GM12878 (cell line): ENCODE measurements around the gene ADAM19. TPM values are rescaled to one million over a fixed set of nuclear protein-coding genes. Genes with fewer than 3 reads are reported as not detected.

Experiments
- CEBPB ChIP-seq, 2 experiments: fragments of 150-350 bp in 1 of 2; IDR thresholded peaks; 2 replicates each; pipeline ENCODE4 v1.6.1; 2012 to 2014; ENCODE audit warnings: low read depth in 2 of 2, low read length in 2 of 2, borderline replicate concordance in 1 of 2, inconsistent platforms in 1 of 2
- CHD2 ChIP-seq: IDR thresholded peaks from 2 replicates; pipeline ENCODE4 v1.6.1; 2011; ENCODE audit warnings: low read depth, low read length, improper control_type of control experiment, borderline replicate concordance
- CREM ChIP-seq: IDR thresholded peaks from 2 replicates; pipeline ENCODE4 v1.6.1; 2014; ENCODE audit warnings: antibody characterized with exemption, low read depth
- EP300 ChIP-seq, 2 experiments: fragments of 150-350 bp in 1 of 2; IDR thresholded peaks; 2 replicates each; pipeline ENCODE4 v1.6.1; 2011 to 2012; ENCODE audit warnings: low read depth in 2 of 2, low read length in 2 of 2, borderline replicate concordance in 1 of 2, improper control_type of control experiment in 1 of 2, inconsistent platforms in 1 of 2; ENCODE audit not compliant: control insufficient read depth in 1 of 2
- ETV6 ChIP-seq, 2 experiments: fragments of 450-650 bp in 1 of 2; IDR thresholded peaks in 1 of 2; conservative IDR thresholded peaks in 1 of 2; 2 replicates each; pipeline ENCODE4 v1.6.1; 2014; ENCODE audit warnings: antibody characterized with exemption in 1 of 2, borderline replicate concordance in 1 of 2, low read depth in 1 of 2, mild to moderate bottlenecking in 1 of 2, moderate library complexity in 1 of 2
- IKZF2 ChIP-seq, 2 experiments: fragments of 450-650 bp; IDR thresholded peaks; 2 replicates each; pipeline ENCODE4 v1.6.1; 2017; ENCODE audit warnings: mild to moderate bottlenecking in 2 of 2, moderate library complexity in 2 of 2
- LARP7 ChIP-seq: fragments of 450-650 bp; IDR thresholded peaks from 2 replicates; pipeline ENCODE4 v1.6.1; 2017; ENCODE audit warnings: mild to moderate bottlenecking
- NFIC ChIP-seq: IDR thresholded peaks from 2 replicates; pipeline ENCODE4 v1.6.1; 2012; ENCODE audit warnings: low read depth, mild to moderate bottlenecking, inconsistent platforms, low read length, moderate library complexity
- RBBP5 ChIP-seq: fragments of 200-600 bp; sonication (generic); conservative IDR thresholded peaks from 2 replicates; pipeline ENCODE4 v1.6.1; 2016
- SMAD1 ChIP-seq: fragments of 450-650 bp; IDR thresholded peaks from 2 replicates; pipeline ENCODE4 v1.6.1; 2018; ENCODE audit warnings: mild to moderate bottlenecking, low read depth; ENCODE audit not compliant: partially characterized antibody
- TCF12 ChIP-seq: IDR thresholded peaks from 2 replicates; pipeline ENCODE4 v1.6.1; 2011; ENCODE audit warnings: low read depth, mild to moderate bottlenecking, low read length
- TCF3 ChIP-seq: IDR thresholded peaks from 2 replicates; pipeline ENCODE4 v1.6.1; 2012; ENCODE audit warnings: low read depth, mild to moderate bottlenecking, low read length, borderline replicate concordance; ENCODE audit not compliant: insufficient read depth
- ZNF207 ChIP-seq: fragments of 450-650 bp; IDR thresholded peaks from 2 replicates; pipeline ENCODE4 v1.6.1; 2014; ENCODE audit warnings: antibody characterized with exemption, mild to moderate bottlenecking, borderline replicate concordance
- polyA plus RNA-seq, 11 experiments: library from polyadenylated mRNA; depleted of rRNA in 4 of 11; unstranded in 6 of 11; stranded (reverse) in 5 of 11; fragments of >200 nt; fragmentation: Nextera tagmentation in 4 of 11; fragmentation: Illumina TruSeq in 1 of 11; extraction: Ambion mirVana in 4 of 11; extraction: Trizol in 1 of 11; gene quantifications; 1 replicate in 1 of 11; 2 replicates in 10 of 11; pipeline versions ENCODE4 v1.2.1 to v1.2.3, GENCODE V29; 2011 to 2016; ENCODE audit warnings: inconsistent platforms in 2 of 11, missing spikeins in 2 of 11, low read depth in 1 of 11
- total RNA-seq, 4 experiments: library from RNA; depleted of rRNA in 3 of 4; stranded (reverse); fragments of >200 nt in 3 of 4; fragmentation: Illumina TruSeq in 1 of 4; extraction: Trizol in 1 of 4; gene quantifications; 2 replicates each; pipeline versions ENCODE4 v1.2.1 to v1.2.3, GENCODE V29; 2013 to 2021
- TF ChIP-seq, protein P1 (sequence below): fragments of 450-650 bp; IDR thresholded peaks from 2 replicates; pipeline ENCODE4 v1.6.1; 2016; ENCODE audit warnings: mild to moderate bottlenecking
- TF ChIP-seq, protein P2 (sequence below): fragments of 150-350 bp; IDR thresholded peaks from 2 replicates; pipeline ENCODE4 v1.6.1; 2016; ENCODE audit warnings: low read depth, low read length
- TF ChIP-seq, protein P3 (sequence below), 3 experiments: IDR thresholded peaks in 2 of 3; conservative IDR thresholded peaks in 1 of 3; 2 replicates each; pipeline ENCODE4 v1.5.1; 2011; ENCODE audit warnings: low read depth in 3 of 3, low read length in 3 of 3, mild to moderate bottlenecking in 3 of 3, control low read depth in 2 of 3, moderate library complexity in 2 of 3, inconsistent platforms in 1 of 3, mixed read lengths in 1 of 3; ENCODE audit not compliant: control insufficient read depth in 2 of 3, insufficient read depth in 1 of 3; ENCODE audit errors: extremely low read depth in 1 of 3
- TF ChIP-seq, protein P4 (sequence below): fragments of 450-650 bp; formaldehyde crosslinking; IDR thresholded peaks from 2 replicates; pipeline ENCODE4 v1.4.0; 2020; ENCODE audit warnings: mild to moderate bottlenecking, moderate library complexity
- TF ChIP-seq, protein P5 (sequence below): IDR thresholded peaks from 2 replicates; pipeline ENCODE4 v1.6.1; 2011; ENCODE audit warnings: mild to moderate bottlenecking, low read depth, low read length, moderate library complexity; ENCODE audit not compliant: insufficient replicate concordance

Gene ADAM19
- total and polyA plus RNA-seq, 10 of the 15 experiments (the other 5 are each of a cell fraction or from before 2014, with no cell fraction given) = 16.0 to 92.8 (median 44.7) TPM

DNA sequence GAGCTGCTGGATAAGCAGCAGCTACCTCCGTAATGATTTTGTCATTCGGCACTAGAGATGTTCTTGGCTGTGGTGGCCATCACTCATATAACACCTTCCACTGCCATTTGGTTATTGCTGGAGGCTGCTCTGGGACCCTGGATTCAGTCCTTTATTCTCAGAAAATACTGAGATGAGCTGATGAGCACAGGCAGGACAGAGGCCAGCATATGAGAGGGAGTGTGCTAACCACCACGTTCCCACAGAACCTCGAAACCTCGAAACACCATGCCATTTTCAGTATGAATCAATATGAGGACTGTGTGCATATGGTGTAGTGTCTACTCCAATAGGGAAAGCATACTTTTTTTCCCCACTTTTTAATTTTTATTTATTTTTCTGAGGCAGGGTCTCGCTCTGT is 56.6 kb downstream of the ADAM19 start (continued):
- TF ChIP-seq RBBP5 (no peak), TCF12 (no peak), ZNF207 (no peak), ETV6 (conservative IDR thresholded peaks at IDR 0.05 in 1 of 2, IDR thresholded peaks at IDR 0.05 in 1 of 2; ENCODE audit: borderline replicate concordance in 1 of 2, low read depth in 1 of 2) (peak in 1 of 2 experiments; percentile 34; a peak in 1 of 4 replicates), NFIC (peak; percentile 75), CEBPB (IDR thresholded peaks at IDR 0.05; ENCODE audit: borderline replicate concordance in 1 of 2, low read depth in 2 of 2, low read length in 2 of 2) (no peak), EP300 (IDR thresholded peaks at IDR 0.05; ENCODE audit: borderline replicate concordance in 1 of 2, control insufficient read depth in 1 of 2, low read depth in 2 of 2, low read length in 2 of 2) (peak; percentile 37 to 59; a peak in 1 of 4 replicates), LARP7 (no peak), SMAD1 (no peak), IKZF2 (IDR thresholded peaks at IDR 0.05) (peak; percentile 49 to 70; a peak in 3 of 4 replicates), TCF3 (no peak), CREM (peak; percentile 65), CHD2 (no peak)
- TF ChIP-seq, protein P1, sequence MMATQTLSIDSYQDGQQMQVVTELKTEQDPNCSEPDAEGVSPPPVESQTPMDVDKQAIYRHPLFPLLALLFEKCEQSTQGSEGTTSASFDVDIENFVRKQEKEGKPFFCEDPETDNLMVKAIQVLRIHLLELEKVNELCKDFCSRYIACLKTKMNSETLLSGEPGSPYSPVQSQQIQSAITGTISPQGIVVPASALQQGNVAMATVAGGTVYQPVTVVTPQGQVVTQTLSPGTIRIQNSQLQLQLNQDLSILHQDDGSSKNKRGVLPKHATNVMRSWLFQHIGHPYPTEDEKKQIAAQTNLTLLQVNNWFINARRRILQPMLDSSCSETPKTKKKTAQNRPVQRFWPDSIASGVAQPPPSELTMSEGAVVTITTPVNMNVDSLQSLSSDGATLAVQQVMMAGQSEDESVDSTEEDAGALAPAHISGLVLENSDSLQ = peak; percentile 57; the same call in 1 of the 2 replicates
- TF ChIP-seq, protein P2, sequence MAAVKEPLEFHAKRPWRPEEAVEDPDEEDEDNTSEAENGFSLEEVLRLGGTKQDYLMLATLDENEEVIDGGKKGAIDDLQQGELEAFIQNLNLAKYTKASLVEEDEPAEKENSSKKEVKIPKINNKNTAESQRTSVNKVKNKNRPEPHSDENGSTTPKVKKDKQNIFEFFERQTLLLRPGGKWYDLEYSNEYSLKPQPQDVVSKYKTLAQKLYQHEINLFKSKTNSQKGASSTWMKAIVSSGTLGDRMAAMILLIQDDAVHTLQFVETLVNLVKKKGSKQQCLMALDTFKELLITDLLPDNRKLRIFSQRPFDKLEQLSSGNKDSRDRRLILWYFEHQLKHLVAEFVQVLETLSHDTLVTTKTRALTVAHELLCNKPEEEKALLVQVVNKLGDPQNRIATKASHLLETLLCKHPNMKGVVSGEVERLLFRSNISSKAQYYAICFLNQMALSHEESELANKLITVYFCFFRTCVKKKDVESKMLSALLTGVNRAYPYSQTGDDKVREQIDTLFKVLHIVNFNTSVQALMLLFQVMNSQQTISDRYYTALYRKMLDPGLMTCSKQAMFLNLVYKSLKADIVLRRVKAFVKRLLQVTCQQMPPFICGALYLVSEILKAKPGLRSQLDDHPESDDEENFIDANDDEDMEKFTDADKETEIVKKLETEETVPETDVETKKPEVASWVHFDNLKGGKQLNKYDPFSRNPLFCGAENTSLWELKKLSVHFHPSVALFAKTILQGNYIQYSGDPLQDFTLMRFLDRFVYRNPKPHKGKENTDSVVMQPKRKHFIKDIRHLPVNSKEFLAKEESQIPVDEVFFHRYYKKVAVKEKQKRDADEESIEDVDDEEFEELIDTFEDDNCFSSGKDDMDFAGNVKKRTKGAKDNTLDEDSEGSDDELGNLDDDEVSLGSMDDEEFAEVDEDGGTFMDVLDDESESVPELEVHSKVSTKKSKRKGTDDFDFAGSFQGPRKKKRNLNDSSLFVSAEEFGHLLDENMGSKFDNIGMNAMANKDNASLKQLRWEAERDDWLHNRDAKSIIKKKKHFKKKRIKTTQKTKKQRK = no peak
- TF ChIP-seq, protein P3, sequence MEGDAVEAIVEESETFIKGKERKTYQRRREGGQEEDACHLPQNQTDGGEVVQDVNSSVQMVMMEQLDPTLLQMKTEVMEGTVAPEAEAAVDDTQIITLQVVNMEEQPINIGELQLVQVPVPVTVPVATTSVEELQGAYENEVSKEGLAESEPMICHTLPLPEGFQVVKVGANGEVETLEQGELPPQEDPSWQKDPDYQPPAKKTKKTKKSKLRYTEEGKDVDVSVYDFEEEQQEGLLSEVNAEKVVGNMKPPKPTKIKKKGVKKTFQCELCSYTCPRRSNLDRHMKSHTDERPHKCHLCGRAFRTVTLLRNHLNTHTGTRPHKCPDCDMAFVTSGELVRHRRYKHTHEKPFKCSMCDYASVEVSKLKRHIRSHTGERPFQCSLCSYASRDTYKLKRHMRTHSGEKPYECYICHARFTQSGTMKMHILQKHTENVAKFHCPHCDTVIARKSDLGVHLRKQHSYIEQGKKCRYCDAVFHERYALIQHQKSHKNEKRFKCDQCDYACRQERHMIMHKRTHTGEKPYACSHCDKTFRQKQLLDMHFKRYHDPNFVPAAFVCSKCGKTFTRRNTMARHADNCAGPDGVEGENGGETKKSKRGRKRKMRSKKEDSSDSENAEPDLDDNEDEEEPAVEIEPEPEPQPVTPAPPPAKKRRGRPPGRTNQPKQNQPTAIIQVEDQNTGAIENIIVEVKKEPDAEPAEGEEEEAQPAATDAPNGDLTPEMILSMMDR (IDR thresholded peaks at IDR 0.05 in 2 of 3, conservative IDR thresholded peaks at IDR 0.05 in 1 of 3; ENCODE audit: control insufficient read depth in 2 of 3, extremely low read depth in 1 of 3, insufficient read depth in 1 of 3, low read depth in 3 of 3, low read length in 3 of 3) = no peak
- TF ChIP-seq, protein P4, sequence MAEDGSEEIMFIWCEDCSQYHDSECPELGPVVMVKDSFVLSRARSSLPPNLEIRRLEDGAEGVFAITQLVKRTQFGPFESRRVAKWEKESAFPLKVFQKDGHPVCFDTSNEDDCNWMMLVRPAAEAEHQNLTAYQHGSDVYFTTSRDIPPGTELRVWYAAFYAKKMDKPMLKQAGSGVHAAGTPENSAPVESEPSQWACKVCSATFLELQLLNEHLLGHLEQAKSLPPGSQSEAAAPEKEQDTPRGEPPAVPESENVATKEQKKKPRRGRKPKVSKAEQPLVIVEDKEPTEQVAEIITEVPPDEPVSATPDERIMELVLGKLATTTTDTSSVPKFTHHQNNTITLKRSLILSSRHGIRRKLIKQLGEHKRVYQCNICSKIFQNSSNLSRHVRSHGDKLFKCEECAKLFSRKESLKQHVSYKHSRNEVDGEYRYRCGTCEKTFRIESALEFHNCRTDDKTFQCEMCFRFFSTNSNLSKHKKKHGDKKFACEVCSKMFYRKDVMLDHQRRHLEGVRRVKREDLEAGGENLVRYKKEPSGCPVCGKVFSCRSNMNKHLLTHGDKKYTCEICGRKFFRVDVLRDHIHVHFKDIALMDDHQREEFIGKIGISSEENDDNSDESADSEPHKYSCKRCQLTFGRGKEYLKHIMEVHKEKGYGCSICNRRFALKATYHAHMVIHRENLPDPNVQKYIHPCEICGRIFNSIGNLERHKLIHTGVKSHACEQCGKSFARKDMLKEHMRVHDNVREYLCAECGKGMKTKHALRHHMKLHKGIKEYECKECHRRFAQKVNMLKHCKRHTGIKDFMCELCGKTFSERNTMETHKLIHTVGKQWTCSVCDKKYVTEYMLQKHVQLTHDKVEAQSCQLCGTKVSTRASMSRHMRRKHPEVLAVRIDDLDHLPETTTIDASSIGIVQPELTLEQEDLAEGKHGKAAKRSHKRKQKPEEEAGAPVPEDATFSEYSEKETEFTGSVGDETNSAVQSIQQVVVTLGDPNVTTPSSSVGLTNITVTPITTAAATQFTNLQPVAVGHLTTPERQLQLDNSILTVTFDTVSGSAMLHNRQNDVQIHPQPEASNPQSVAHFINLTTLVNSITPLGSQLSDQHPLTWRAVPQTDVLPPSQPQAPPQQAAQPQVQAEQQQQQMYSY (CRISPR knock-in tag) = no peak
- TF ChIP-seq, protein P5, sequence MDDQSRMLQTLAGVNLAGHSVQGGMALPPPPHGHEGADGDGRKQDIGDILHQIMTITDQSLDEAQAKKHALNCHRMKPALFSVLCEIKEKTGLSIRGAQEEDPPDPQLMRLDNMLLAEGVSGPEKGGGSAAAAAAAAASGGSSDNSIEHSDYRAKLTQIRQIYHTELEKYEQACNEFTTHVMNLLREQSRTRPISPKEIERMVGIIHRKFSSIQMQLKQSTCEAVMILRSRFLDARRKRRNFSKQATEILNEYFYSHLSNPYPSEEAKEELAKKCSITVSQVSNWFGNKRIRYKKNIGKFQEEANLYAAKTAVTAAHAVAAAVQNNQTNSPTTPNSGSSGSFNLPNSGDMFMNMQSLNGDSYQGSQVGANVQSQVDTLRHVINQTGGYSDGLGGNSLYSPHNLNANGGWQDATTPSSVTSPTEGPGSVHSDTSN = peak; percentile 40
